Lower lobe of right lung (tissue), 2 donors: ENCODE data around the gene SLCO2A1. TPM values are rescaled to one million over a fixed set of nuclear protein-coding genes. Genes with fewer than 3 reads are reported as not detected.

Source experiments
- ATAC-seq, 2 donors: fragments of 200-7000 bp; cut with Tn5 transposase; one replicate each; pipeline ENCODE4 v1.9.1; 2020 to 2022; ENCODE audit warnings: mild to moderate bottlenecking in 2 of 2, moderate library complexity in 2 of 2
- DNase-seq: peaks from one replicate; pipeline ENCODE4 v3.0.0-alpha.2; 2020
- H3K27ac ChIP-seq: fragments of 200-600 bp; one replicate; pipeline ENCODE4 v1.8.0; 2022
- H3K27me3 ChIP-seq: fragments of 200-600 bp; one replicate; pipeline ENCODE4 v1.8.0; 2022; ENCODE audit warnings: low read depth
- H3K36me3 ChIP-seq: fragments of 200-600 bp; one replicate; pipeline ENCODE4 v1.8.0; 2022; ENCODE audit warnings: mild to moderate bottlenecking
- H3K4me1 ChIP-seq: fragments of 200-600 bp; one replicate; pipeline ENCODE4 v1.8.0; 2022
- H3K4me3 ChIP-seq: fragments of 200-600 bp; one replicate; pipeline ENCODE4 v1.8.0; 2022; ENCODE audit warnings: mild to moderate bottlenecking
- H3K9me3 ChIP-seq: fragments of 200-600 bp; one replicate; pipeline ENCODE4 v1.8.0; 2022
- CTCF ChIP-seq: fragments of 200-600 bp; IDR thresholded peaks from one replicate; pipeline ENCODE4 v1.8.0; 2022; ENCODE audit warnings: antibody characterized with exemption, mild to moderate bottlenecking
- intact Hi-C: fragments of 100-400 bp; cut with DNase I; formaldehyde crosslinking; loops from one replicate; pipeline ENCODE4 v1.11.0; 2022
- total RNA-seq: library from RNA; stranded (reverse); fragmentation: NEBNext Ultra II Directional; extraction: Animal tissue kit (Norgen Biotek cat#: 25700); gene quantifications from one replicate; pipeline ENCODE4 v1.2.1, GENCODE V29; 2021
- donor health status: DM: no; HTN: yes; CAD: no; lungs with severe emphysema.

SLCO2A1 gene
- total RNA-seq, 1 donor from 2014 or later = 204 TPM

GRCh38 chr3:133938770-133939462 lies 90.8 kb downstream of the SLCO2A1 start:
- Histone ChIP-seq H3K27ac (no peak overlapping the region), H3K4me3 (no peak overlapping the region), H3K4me1 (peaks cover 21% of the 10 kb centered on the region), H3K36me3 (peaks cover 28% of the 10 kb centered on the region), H3K27me3 (no peaks in the 10 kb centered on the region), H3K9me3 (no peaks in the 10 kb centered on the region)
- TF ChIP-seq CTCF = no peak
- ATAC-seq = no peak
- intact Hi-C loops = no loop called here
- DNase-seq = no peak

DNA sequence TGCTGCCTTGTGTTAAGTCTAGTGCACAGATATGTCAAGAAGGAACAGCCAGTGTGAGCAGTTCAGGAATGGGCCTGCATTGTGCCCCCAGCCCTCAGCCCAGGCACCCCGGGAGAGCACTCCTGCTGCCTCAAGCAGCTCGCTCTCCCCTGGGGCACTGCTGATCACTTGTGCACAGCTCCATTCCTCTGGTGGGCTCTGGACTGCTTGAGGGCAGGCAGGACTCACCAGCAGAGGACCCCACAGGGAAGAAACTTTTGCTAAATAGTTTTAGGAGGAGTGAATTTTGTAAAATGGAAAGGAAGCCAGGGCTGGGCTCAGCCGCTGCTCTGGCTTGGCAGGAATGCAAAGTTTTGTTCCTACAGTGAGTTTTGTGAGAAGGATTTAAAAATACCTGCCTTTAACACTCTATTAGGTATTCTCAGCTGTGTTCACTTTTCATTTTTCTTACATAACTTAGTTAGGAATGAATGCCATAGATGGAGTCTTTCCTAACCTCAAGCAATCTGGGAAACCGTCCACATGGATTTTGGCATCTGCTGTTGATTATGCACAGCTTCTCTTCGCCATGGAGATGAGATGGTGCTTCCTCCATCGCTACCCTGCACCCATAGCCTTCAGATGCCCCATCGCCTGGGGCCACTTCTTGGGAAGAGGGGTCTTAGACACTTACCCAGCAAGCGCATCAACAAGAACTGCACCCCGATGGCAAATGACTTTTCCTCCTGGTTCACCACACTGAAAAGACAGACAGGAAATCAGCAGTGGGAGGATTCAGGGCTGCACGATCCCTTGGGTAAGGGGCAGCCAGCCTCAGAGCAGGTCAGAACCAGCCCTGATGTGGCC lies 91.7 kb downstream of the SLCO2A1 start:
- intact Hi-C loops = no loop called here
- H3K9me3 ChIP-seq = no peaks in the 10 kb centered on the region
- no peak for ATAC-seq
- H3K4me1 ChIP-seq = peaks cover 13% of the 10 kb centered on the region
- DNase-seq = no peak
- no peak overlapping the region for H3K4me3 ChIP-seq
- H3K27me3 ChIP-seq = no peaks in the 10 kb centered on the region
- no peak for TF ChIP-seq CTCF
- H3K36me3 ChIP-seq = peaks cover 28% of the 10 kb centered on the region
- H3K27ac ChIP-seq = no peak overlapping the region

- no peak for ATAC-seq
Measured at GRCh38 chr3:133937061-133937686, 92.6 kb downstream of the SLCO2A1 start.

GRCh38 chr3:133935843-133936769 lies 93.6 kb downstream of the SLCO2A1 start:
- TF ChIP-seq CTCF = no peak
- DNase-seq (no peak), ATAC-seq (no peak)
- Histone ChIP-seq H3K27ac (no peak overlapping the region), H3K27me3 (no peaks in the 10 kb centered on the region), H3K36me3 (peaks cover 24% of the 10 kb centered on the region), H3K4me1 (peaks cover 1% of the 10 kb centered on the region), H3K4me3 (no peak overlapping the region), H3K9me3 (no peaks in the 10 kb centered on the region)
- intact Hi-C loops = no loop called here

More at GRCh38 chr3:133937061-133937686, 92.6 kb downstream of the SLCO2A1 start:
- no peak overlapping the region for H3K27ac ChIP-seq
- no peaks in the 10 kb centered on the region for H3K27me3 ChIP-seq
- intact Hi-C loops = no loop called here
- peaks cover 33% of the 10 kb centered on the region for H3K36me3 ChIP-seq
- no peak overlapping the region for H3K4me3 ChIP-seq
- TF ChIP-seq CTCF = no peak
- DNase-seq = no peak
- no peaks in the 10 kb centered on the region for H3K9me3 ChIP-seq
- H3K4me1 ChIP-seq = peaks cover 9% of the 10 kb centered on the region
